Measurements from ENCODE around the gene CFAP57.

GRCh38 chr1:43296207-43296606 is 124.1 kb downstream of the CFAP57 start:
- no peak for TF ChIP-seq ZSCAN30 (CRISPR knock-in tag; IDR thresholded peaks at IDR 0.05)
- TF ChIP-seq NKX3-1 (CRISPR knock-in tag; IDR thresholded peaks at IDR 0.05), result no peak
- TF ChIP-seq, protein P1, sequence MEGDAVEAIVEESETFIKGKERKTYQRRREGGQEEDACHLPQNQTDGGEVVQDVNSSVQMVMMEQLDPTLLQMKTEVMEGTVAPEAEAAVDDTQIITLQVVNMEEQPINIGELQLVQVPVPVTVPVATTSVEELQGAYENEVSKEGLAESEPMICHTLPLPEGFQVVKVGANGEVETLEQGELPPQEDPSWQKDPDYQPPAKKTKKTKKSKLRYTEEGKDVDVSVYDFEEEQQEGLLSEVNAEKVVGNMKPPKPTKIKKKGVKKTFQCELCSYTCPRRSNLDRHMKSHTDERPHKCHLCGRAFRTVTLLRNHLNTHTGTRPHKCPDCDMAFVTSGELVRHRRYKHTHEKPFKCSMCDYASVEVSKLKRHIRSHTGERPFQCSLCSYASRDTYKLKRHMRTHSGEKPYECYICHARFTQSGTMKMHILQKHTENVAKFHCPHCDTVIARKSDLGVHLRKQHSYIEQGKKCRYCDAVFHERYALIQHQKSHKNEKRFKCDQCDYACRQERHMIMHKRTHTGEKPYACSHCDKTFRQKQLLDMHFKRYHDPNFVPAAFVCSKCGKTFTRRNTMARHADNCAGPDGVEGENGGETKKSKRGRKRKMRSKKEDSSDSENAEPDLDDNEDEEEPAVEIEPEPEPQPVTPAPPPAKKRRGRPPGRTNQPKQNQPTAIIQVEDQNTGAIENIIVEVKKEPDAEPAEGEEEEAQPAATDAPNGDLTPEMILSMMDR (CRISPR knock-in tag; IDR thresholded peaks at IDR 0.05), result no peak
